Germinal center (tissue), 1 donor: Measurements from ENCODE around the gene DAAM1.
A peak's percentile ranks its signal among the peaks of the same experiment; 100 is the strongest.

ENCODE experiments used
- DNase-seq: peaks from one replicate; pipeline ENCODE4 v3.0.0; 2012; ENCODE audit warnings: mixed read lengths, low spot score

Gene DAAM1

DNA sequence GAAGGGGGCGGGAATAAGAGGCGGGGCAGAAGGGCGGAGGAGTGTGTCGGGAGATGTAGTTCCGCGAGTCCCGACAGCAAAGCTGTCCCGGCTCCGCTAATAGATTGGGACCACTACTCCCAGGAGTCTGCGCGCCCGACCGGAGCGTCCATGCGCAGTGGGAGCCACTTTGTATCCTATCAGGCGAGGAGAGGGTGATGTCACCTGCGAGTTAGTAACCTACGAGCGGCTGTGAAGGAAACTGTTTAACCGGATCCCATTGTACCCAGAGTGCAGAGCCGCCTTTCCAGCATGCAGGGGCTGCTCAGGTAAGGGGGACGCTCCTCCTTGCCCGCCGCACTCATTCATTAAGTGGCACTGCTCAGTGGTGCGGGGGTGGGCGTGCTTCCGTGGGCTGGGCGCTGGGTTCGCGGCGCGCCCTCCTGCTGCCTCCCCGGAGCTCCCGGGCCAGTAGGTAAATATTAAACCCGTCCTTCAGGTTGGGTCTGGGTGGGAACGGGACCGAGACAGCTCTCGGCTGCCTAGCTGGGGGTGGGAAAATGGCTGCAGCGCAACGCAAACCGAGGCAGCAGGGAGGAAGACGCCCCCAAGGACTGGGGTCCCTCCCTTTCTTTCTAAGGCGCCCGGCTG, at the start of gene DAAM1:
Gene DAAM1, plus strand, starts transcription at position 207 of the 630 bp plus-strand sequence. CDS start 74,811 bp downstream, outside the sequence.
- peak; percentile 93 for DNase-seq

DNA sequence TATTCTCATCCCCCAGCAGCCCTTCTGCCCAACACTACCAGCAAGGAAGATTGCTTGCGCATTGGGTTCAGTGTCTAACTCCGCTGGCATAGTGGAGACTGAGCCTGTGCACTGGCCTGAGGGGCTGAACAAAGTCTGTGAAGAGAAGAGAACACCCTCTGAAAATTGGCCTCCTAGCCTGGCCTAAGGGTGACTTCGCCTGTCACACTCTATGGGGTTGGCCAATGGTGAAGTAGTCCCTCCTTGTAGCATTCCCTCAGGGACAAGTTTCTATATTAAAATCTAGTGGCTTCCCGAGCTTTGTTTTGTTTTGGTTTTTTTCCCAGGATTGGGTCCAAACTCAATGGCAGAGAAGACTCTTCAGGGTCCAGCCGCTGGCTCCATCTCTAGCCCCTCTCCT, 49.1 kb upstream of the DAAM1 start:
- no peak for DNase-seq

- DNase-seq: no peak
These were observed 48.2 kb upstream of the DAAM1 start for GRCh38 chr14:59140106-59140843.

GRCh38 chr14:59146484-59146883, 42.0 kb upstream of the DAAM1 start:
- no peak for DNase-seq

DNA sequence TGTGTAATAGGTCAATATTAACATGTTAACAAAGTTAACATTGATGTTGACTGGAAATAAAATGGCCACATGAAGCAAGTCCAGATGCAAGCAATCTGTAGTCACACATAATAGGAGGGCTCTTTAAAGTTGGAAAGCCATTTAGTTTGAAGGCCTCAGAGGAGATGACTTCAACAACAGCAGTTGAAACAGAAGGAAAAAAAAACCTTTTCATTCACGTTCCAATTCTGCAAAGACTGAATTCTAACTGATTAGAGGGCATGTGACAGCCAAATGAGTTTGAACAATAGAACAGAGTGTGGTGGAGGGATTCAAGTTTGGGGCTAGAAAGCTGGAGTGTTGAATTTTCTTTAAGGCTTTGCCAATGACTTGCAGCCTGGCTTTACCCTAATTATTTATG, 41.5 kb upstream of the DAAM1 start:
- no peak for DNase-seq

DNA sequence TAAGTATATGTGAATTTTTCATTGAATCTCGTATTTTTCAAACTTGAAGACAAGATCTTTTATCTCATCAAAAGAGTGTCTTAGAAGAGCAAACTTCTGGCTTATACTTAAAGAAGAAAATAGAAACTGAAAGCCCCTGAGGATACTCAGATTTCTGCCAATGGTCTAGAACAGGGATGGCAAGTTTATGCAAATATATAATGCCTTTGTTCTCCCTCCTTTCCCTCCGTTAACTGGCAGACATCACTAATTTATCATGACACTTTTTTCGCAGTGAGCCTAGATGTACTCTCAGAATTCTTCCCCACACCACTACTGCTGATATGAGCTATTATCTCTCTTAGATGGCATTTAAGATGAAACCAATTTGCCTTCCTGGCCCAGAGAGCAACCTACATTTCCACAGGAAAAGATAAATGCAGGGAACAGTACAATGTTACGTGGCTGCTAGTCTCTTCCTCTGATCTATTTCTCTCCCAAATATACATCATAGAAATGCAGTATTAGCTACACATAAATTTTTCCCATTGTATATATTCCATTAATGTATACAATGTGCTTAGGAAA, 40.0 kb upstream of the DAAM1 start:
- DNase-seq: peak; percentile 25

DNA sequence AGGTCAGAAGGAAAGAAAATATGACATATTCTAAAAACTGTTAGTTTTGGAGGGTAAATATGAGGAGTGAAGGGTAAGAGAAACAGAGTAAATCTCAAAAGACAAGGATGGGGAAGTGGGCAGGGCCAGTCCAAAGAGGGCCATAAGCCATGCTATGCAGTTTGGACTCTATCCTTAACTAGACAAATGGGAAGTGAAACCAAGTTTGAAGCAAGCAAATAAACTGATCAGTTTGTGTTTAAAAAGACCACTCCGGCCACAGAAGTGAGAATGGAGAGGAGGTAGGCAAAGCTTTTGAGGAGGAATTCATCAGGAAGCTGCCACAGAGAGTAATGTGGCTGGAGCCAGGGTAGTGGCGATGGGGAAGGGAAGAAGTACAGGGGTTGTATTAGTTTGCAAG, 37.5 kb upstream of the DAAM1 start:
- DNase-seq: peak; percentile 33

DNA sequence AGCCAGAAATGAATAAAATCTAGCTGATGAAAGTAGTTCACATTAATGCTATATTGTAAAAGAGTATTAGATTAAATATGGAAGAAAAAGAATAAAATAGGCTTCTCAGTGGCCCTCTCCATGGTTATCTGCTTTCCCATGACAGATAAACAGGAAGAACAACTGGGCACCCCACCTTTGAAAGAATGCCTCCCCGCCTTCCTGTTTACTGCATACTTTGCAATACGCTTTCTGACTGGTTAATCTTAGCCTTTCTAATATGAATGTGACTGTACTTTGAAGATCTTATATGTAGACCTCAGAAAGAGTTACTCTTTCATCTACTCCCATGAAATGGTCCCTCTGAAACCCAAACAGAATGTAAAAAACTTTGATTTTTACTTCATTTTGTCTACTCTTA, 34.1 kb upstream of the DAAM1 start:
- DNase-seq: no peak

DNA sequence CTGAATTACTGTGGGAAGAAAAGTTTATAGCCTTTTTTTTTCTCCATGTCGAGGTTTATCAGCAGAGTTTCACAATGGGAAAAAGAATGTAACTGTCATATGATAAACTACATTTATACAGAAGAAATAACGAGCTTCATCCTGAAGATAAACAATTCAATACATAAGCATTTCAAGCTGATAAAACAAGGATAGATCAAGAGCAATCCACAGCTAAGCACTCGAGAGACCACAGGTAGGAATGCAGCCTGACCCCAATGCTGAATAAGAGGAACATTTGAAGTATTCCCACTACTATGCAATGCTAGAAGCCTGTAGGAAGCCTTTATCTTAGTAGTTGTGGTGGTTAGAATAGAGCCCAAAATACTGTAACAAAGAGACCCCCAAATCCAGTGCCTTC, 32.6 kb upstream of the DAAM1 start:
- DNase-seq: no peak

GRCh38 chr14:59159169-59159568, 29.3 kb upstream of the DAAM1 start:
- no peak for DNase-seq

DNA sequence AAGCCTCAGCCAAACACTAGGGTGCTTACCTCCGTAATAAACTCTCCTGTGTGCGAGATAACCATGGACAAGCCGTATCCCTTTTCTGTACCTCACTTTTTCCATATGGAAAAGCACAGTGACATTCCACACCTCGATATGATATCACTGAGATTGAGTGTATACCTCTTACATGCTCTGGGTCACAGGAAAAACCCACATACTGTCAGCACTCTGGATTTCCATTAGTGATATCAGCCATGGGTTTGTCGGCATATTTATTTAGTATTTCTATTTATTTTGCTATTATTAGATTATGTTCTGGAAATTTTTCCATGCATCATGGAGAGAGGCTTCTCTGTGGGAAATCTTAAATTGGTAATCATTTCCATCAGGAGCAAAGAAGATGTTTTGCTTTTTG, 28.0 kb upstream of the DAAM1 start:
- DNase-seq: no peak

DNA sequence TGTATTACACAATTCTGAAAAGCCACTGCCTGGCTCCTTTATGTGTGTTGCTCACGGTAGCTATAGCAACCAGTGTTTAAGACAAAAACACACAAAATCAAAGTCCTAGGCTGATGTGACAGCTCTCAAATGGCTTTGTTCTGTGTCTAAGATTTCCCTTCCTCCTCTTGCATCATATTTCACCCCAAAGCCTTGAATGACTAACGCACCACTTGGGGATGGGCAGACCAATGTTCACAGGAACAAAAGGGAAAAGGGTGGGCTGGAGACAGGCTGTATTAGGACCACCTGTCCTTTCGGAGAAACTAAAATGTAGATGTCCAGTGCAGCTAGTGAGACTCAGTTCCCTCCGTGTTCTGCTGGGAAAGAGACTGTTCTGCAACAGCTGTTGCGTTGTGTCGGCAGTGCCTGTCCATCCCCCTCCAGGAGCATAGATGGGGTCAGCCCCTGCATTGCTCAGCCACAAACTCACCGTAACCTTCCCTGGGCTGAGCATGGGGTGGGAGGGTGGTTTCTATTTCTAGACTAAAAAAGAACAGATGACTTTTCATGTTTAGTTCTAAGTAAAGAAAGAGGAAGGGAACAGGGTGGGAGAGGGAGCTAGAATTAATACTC, 26.8 kb upstream of the DAAM1 start:
- DNase-seq: no peak

DNA sequence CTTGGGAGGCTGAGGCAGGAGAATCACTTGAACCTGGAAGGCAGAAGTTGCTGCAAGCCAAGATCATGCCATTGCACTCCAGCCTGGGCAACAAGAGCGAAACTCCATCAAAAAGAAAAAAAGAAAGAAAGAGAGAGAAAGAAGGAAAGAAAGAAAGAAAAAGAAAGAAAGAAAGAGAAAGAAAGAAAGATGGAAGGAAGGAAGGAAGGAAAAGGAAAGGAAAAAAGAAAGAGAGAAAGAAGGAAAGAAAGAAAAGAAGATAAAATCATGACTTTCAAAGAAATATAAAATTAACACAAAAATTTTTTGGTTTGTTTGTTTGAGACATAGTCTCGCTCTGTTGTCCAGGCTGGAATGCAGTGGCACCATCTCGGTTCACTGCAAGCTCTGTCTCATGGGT, 22.2 kb upstream of the DAAM1 start:
- DNase-seq: no peak

- DNase-seq: peak; percentile 30
These were observed 13.1 kb upstream of the DAAM1 start for GRCh38 chr14:59175404-59175803.

GRCh38 chr14:59176765-59177164, 11.7 kb upstream of the DAAM1 start:
- no peak for DNase-seq

GRCh38 chr14:59177262-59177661, 11.2 kb upstream of the DAAM1 start:
- no peak for DNase-seq

GRCh38 chr14:59181791-59182190, 6.7 kb upstream of the DAAM1 start:
- no peak for DNase-seq

- DNase-seq: no peak
These were observed 5.8 kb upstream of the DAAM1 start for GRCh38 chr14:59182641-59183040.

- DNase-seq: no peak
These were observed 5.3 kb upstream of the DAAM1 start for GRCh38 chr14:59183150-59183549.

DNA sequence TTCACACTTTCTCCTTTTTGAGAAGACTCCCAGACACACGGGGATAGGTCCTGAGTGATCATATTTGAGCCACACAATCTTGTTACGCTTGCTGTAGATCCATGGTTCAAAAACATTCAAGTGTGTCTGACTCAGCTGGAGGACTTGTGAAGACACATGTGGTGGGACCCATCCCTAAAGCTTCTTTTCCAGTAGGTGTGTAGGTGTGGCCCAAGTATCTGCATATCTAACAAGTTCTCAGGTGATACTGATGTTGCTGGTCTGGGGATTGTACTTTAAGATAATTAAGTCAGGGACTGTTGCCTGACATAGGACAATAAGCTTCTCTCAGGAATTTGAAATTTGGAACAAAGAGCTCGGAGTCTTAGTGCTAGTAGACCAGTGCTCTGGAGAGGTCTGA, 4.1 kb upstream of the DAAM1 start:
- DNase-seq: no peak

- no peak for DNase-seq
These were observed 2.8 kb upstream of the DAAM1 start for GRCh38 chr14:59185676-59186075.

- no peak for DNase-seq
These were observed 2.2 kb upstream of the DAAM1 start for GRCh38 chr14:59186306-59186705.

DNA sequence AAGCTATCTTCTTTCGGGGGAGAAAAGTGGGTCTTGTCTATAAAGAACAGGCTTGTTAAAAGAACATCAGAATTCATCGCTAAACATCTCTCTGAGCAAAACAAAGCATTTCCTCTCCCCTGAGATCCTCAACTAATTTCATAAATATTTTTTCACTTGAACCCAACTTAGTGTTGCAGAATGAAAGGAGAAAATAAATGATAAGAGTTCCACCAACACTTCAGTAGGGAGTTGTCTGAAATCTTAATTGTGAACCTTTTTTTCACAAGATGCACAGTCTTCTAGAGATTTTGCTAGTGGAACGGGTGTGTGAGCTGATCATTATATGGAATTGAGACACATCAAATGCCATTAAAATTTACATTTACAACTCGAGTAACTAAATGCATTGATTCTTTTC, 1.3 kb upstream of the DAAM1 start:
- DNase-seq: no peak
